Heart left ventricle (tissue), 16 donors: ENCODE data around the gene LEFTY2. TPM values are rescaled to one million over a fixed set of nuclear protein-coding genes. Genes with fewer than 3 reads are reported as not detected.
"Not testable (repeated sequence)": the region's sequence is repeated elsewhere in the genome, so short reads cannot be mapped to it uniquely, and the experiment has no call there.

Experiments
- ATAC-seq, 4 donors: fragments of 200-7000 bp; cut with Tn5 transposase; one replicate each; pipeline ENCODE4 v1.9.1; 2020 to 2022; ENCODE audit warnings: moderate library complexity in 4 of 4, mild to moderate bottlenecking in 3 of 4, moderate number of reproducible peaks in 1 of 4
- DNase-seq, 5 donors: peaks; one replicate each; pipeline ENCODE4 v3.0.0-alpha.2; 2020
- H3K27ac ChIP-seq, 12 donors: fragments of 200-600 bp; sonication (generic) in 4 of 12; one replicate each; pipeline versions ENCODE4 v1.5.0 to v1.8.0; 2016 to 2022; ENCODE audit warnings: mild to moderate bottlenecking in 2 of 12
- H3K27me3 ChIP-seq, 9 donors: fragments of 200-600 bp; sonication (generic) in 2 of 9; one replicate each; pipeline versions ENCODE4 v1.5.1 to v1.8.0; 2016 to 2022; ENCODE audit warnings: mild to moderate bottlenecking in 3 of 9
- H3K36me3 ChIP-seq, 9 donors: fragments of 200-600 bp; sonication (generic) in 2 of 9; one replicate each; pipeline versions ENCODE4 v1.5.0 to v1.8.0; 2018 to 2022; ENCODE audit warnings: mild to moderate bottlenecking in 2 of 9
- H3K4me1 ChIP-seq, 12 donors: fragments of 200-600 bp; sonication (generic) in 4 of 12; one replicate each; pipeline versions ENCODE4 v1.5.0 to v1.8.0; 2016 to 2022; ENCODE audit warnings: mild to moderate bottlenecking in 3 of 12
- H3K4me3 ChIP-seq, 12 donors: fragments of 200-600 bp; sonication (generic) in 4 of 12; one replicate each; pipeline versions ENCODE4 v1.5.0 to v1.8.0; 2017 to 2022; ENCODE audit warnings: mild to moderate bottlenecking in 9 of 12, moderate library complexity in 4 of 12
- H3K9me3 ChIP-seq, 12 donors: fragments of 200-600 bp; sonication (generic) in 4 of 12; one replicate each; pipeline versions ENCODE4 v1.5.0 to v1.8.0; 2016 to 2022; ENCODE audit warnings: mild to moderate bottlenecking in 1 of 12
- CTCF ChIP-seq, 12 donors: fragments of 200-600 bp; sonication (generic) in 4 of 12; IDR thresholded peaks; one replicate each; pipeline versions ENCODE4 v1.5.0 to v1.8.0; 2018 to 2022; ENCODE audit warnings: antibody characterized with exemption in 12 of 12, mild to moderate bottlenecking in 5 of 12
- POLR2A ChIP-seq, 2 donors: fragments of 450-650 bp; IDR thresholded peaks; one replicate each; pipeline ENCODE4 v1.6.1; 2017; ENCODE audit warnings: antibody characterized with exemption in 2 of 2, mild to moderate bottlenecking in 2 of 2, moderate library complexity in 2 of 2
- WGBS, 4 donors: extraction: QIAGEN DNeasy Blood & Tissue Kit in 2 of 4; methylation state at CpG; one replicate each; pipeline versions ENCODE4 v1.1.5 to v1.1.7; 2013 to 2018; 5-methylcytosine and 5-hydroxymethylcytosine counted together
- intact Hi-C, 10 donors: fragments of 100-400 bp; cut with DNase I; formaldehyde crosslinking; loops; one replicate each; pipeline versions ENCODE4 v1.11.1 to v1.14.2; 2022
- polyA plus RNA-seq, 2 donors: library from polyadenylated mRNA; stranded (reverse); fragments of 200-250 nt; gene quantifications; one replicate each; pipeline ENCODE4 v1.2.3, GENCODE V29; 2013
- total RNA-seq, 9 donors: library from RNA; depleted of rRNA in 2 of 9; stranded (reverse); fragments of >200 nt in 2 of 9; fragmentation: NEBNext Ultra II Directional in 3 of 9; extraction: Animal tissue kit (Norgen Biotek cat#: 25700) in 3 of 9; gene quantifications; one replicate each; pipeline versions ENCODE4 v1.1.0 to v1.2.4, GENCODE V29; 2016 to 2023
- donor health status: ischemic (EF 13 %, LVEDD 7.1; RV severe dilation, severe dysfunction).
- donor health status: healthy with polysubstance abuse.
- donor health status: DM: no; HTN: yes; CAD: no.
- donor health status: DM: no; HTN: no; CAD: no.
- donor health status: ischemic (EF 25% LVEDD 6.9; RV normal size, moderate dysfunction).
- donor health status: ischemic (EF 25% LVEDD 5.7; RV mildly dilated, moderate dysfunction).
- donor health status: healthy.
- donor health status: DM: yes; HTN: yes; CAD: no.
- donor health status: ischemic (EF 35%, LVEDD 5.7; RV mildly dilated, moderate dysfunction).
- donor health status: nonischemic (EF 11% LVEDD 7.7; RV severe dilation, severe dysfunction).
- donor health status: DM: yes; HTN: yes; CAD: no.
- donor health status: PGD.
- donor health status: ischemic (EF 29% LVEDD 5.4; RV normal size, mild dysfunction).
- donor health status: nonischemic (EF 23%, LVEDD 6.1; RV moderate dilation, normal function).

Gene LEFTY2
- total and polyA plus RNA-seq, 11 donors: 0.11 to 1.8 (median 0.29) TPM; not detected in 1

GRCh38 chr1:225937048-225937968 lies 3.7 kb downstream of the LEFTY2 start:
- intact Hi-C loops: no loop called here
- TF ChIP-seq POLR2A (IDR thresholded peaks at IDR 0.05): no peak
- TF ChIP-seq CTCF (IDR thresholded peaks at IDR 0.05): no peak
- DNase-seq (no peak), ATAC-seq (no peak)
- no peaks in the 10 kb centered on the region for H3K36me3 ChIP-seq
- WGBS, 4 donors: 90 to 97% (median 95%) methylated on average over 19 to 21 of the region's 21 CpGs
- peaks cover 14 to 25% (median 22%) of the 10 kb centered on the region in 12 donors for H3K4me1 ChIP-seq
- no peaks in the 10 kb centered on the region for H3K9me3 ChIP-seq
- no peaks in the 10 kb centered on the region for H3K27me3 ChIP-seq
- H3K27ac ChIP-seq: no peak overlapping the region
- H3K4me3 ChIP-seq: no peak overlapping the region

- Histone ChIP-seq H3K36me3 (no peaks in the 10 kb centered on the region), H3K27ac (no peak overlapping the region), H3K4me1 (peaks cover 9 to 17% (median 15%) of the 10 kb centered on the region in 12 donors), H3K9me3 (no peaks in the 10 kb centered on the region), H3K4me3 (no peak overlapping the region), H3K27me3 (no peaks in the 10 kb centered on the region)
- 71 to 83% (median 77%) methylated on average over 3 of the region's 3 CpGs for WGBS, 4 donors
- no peak for TF ChIP-seq CTCF (IDR thresholded peaks at IDR 0.05)
- TF ChIP-seq POLR2A (IDR thresholded peaks at IDR 0.05): no peak
- ATAC-seq: no peak
- intact Hi-C loops: no loop called here
- DNase-seq: no peak
These were observed 4.5 kb downstream of the LEFTY2 start for GRCh38 chr1:225936523-225936922.

- H3K27me3 ChIP-seq, DNase-seq, H3K36me3 ChIP-seq, ATAC-seq, H3K4me3 ChIP-seq, H3K9me3 ChIP-seq, H3K27ac ChIP-seq, intact Hi-C loops: not testable (repeated sequence)
- 88 to 92% (median 90%) methylated on average over 8 of the region's 8 CpGs for WGBS, 4 donors
- H3K4me1 ChIP-seq: peaks cover 5 to 13% (median 10%) of the 10 kb centered on the region in 12 donors
These were observed 4.9 kb downstream of the LEFTY2 start for GRCh38 chr1:225936086-225936485.

GRCh38 chr1:225934711-225935110 lies 6.3 kb downstream of the LEFTY2 start:
- DNase-seq: no peak
- TF ChIP-seq CTCF (IDR thresholded peaks at IDR 0.05) (no peak), POLR2A (IDR thresholded peaks at IDR 0.05) (no peak)
- intact Hi-C loops: no loop called here
- 94 to 99% (median 97%) methylated on average over 5 of the region's 5 CpGs for WGBS, 4 donors
- Histone ChIP-seq H3K9me3 (no peaks in the 10 kb centered on the region), H3K27me3 (no peaks in the 10 kb centered on the region), H3K27ac (no peak overlapping the region), H3K36me3 (no peaks in the 10 kb centered on the region), H3K4me1 (peaks cover 0 to 4% (median 0%) of the 10 kb centered on the region in 12 donors), H3K4me3 (no peak overlapping the region)
- no peak for ATAC-seq
